Measurements from ENCODE around the gene ERAP2. TPM values are rescaled to one million over a fixed set of nuclear protein-coding genes. Genes with fewer than 3 reads are reported as not detected.

The ERAP2 gene
- 10 to 100 TPM in 3 of 4 donors, 1 to 10 TPM in 1; 7.1 to 39.1 (median 33.1) TPM for total RNA-seq

- Histone ChIP-seq H3K9me3 (no peaks in the 10 kb centered on the region), H3K4me1 (peaks cover 9 to 44% (median 20%) of the 10 kb centered on the region in 4 donors), H3K4me3 (peak within 1 kb of the TSS; percentile 49 to 80 (median 68)), H3K36me3 (no peaks in the 10 kb centered on the region), H3K27ac (peak within 1 kb of the TSS; percentile 78 to 88 (median 86)), H3K27me3 (no peaks in the 10 kb centered on the region)
- TF ChIP-seq EP300 (IDR thresholded peaks at IDR 0.05; ENCODE audit: low read depth), result no peak
- TF ChIP-seq POLR2A (IDR thresholded peaks at IDR 0.05), result no peak
- TF ChIP-seq, protein P1, sequence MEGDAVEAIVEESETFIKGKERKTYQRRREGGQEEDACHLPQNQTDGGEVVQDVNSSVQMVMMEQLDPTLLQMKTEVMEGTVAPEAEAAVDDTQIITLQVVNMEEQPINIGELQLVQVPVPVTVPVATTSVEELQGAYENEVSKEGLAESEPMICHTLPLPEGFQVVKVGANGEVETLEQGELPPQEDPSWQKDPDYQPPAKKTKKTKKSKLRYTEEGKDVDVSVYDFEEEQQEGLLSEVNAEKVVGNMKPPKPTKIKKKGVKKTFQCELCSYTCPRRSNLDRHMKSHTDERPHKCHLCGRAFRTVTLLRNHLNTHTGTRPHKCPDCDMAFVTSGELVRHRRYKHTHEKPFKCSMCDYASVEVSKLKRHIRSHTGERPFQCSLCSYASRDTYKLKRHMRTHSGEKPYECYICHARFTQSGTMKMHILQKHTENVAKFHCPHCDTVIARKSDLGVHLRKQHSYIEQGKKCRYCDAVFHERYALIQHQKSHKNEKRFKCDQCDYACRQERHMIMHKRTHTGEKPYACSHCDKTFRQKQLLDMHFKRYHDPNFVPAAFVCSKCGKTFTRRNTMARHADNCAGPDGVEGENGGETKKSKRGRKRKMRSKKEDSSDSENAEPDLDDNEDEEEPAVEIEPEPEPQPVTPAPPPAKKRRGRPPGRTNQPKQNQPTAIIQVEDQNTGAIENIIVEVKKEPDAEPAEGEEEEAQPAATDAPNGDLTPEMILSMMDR (IDR thresholded peaks at IDR 0.05), result no peak
- TF ChIP-seq POLR2AphosphoS5 (IDR thresholded peaks at IDR 0.05), result peak; percentile 34 to 70 (median 44)
- intact Hi-C loops (cut with DNase I; ENCODE audit: low total_unique reads), result no loop called here
- no peak for DNase-seq
- WGBS, 2 donors (ENCODE audit: low coverage in 1 of 2), result 0 to 2% methylated on average over 5 to 6 of the region's 6 CpGs
- in situ Hi-C loops (cut with MboI; ENCODE audit: low pct_ligation_motif_present in 1 of 4, low pct_unique_long_range_greater_than_20kb in 1 of 4, low sequenced_read_pairs in 3 of 4), result loop anchor here in 2 of 4 donors (10.0 kb wide), 1 partner anchor 288 kb away; no protein-coding TSS in a partner anchor
These were observed at the start of gene ERAP2 for GRCh38 chr5:96876292-96876850. ERAP2 (plus strand) TSS chr5:96876500; CDS start chr5:96879686, 3,186 bp downstream.

- no peaks in the 10 kb centered on the region for H3K36me3 ChIP-seq
- 87 to 88% methylated on average over 6 of the region's 6 CpGs for WGBS, 2 donors (ENCODE audit: low coverage in 1 of 2)
- H3K4me1 ChIP-seq, result no peaks in the 10 kb centered on the region
- no peaks in the 10 kb centered on the region for H3K27me3 ChIP-seq
- intact Hi-C loops (cut with DNase I; ENCODE audit: low total_unique reads) (no loop called here), in situ Hi-C loops (cut with MboI; ENCODE audit: low pct_ligation_motif_present in 1 of 4, low pct_unique_long_range_greater_than_20kb in 1 of 4, low sequenced_read_pairs in 3 of 4) (no loop called here)
- TF ChIP-seq, protein P1 (IDR thresholded peaks at IDR 0.05), result no peak
- TF ChIP-seq EP300 (IDR thresholded peaks at IDR 0.05; ENCODE audit: low read depth) (no peak), POLR2A (IDR thresholded peaks at IDR 0.05) (no peak), POLR2AphosphoS5 (IDR thresholded peaks at IDR 0.05) (no peak)
- no peaks in the 10 kb centered on the region for H3K9me3 ChIP-seq
- no peak overlapping the region for H3K27ac ChIP-seq
- DNase-seq, result no peak
- H3K4me3 ChIP-seq, result no peak overlapping the region
These were observed 47.0 kb upstream of the ERAP2 start for GRCh38 chr5:96829297-96829696.

DNA sequence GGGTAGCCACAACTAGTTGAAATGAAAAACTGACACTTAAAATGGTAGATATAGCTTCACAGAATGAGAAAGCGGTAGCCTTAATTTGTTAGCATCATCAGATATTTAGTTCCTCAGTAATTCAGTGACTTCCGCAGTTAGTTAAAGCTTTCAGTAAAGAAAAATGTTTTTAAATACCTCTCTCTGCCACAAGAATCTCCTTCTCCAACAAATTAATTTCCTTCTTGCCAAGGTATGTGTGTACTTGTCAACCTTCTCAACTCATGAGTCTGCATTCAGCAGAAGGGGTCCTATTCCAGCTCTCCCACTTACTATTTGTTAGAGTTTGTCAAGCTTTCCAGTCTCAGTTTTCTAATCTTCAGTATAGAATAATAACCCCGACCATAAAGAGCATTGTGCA is 42.3 kb upstream of the ERAP2 start:
- in situ Hi-C loops (cut with MboI; ENCODE audit: low pct_ligation_motif_present in 1 of 4, low pct_unique_long_range_greater_than_20kb in 1 of 4, low sequenced_read_pairs in 3 of 4) (no loop called here), intact Hi-C loops (cut with DNase I; ENCODE audit: low total_unique reads) (no loop called here)
- TF ChIP-seq, protein P1 (IDR thresholded peaks at IDR 0.05), result no peak
- TF ChIP-seq POLR2AphosphoS5 (IDR thresholded peaks at IDR 0.05) (no peak), EP300 (IDR thresholded peaks at IDR 0.05; ENCODE audit: low read depth) (no peak), POLR2A (IDR thresholded peaks at IDR 0.05) (no peak)
- peaks cover 0 to 11% (median 2%) of the 10 kb centered on the region in 4 donors for H3K4me1 ChIP-seq
- no peaks in the 10 kb centered on the region for H3K9me3 ChIP-seq
- DNase-seq, result no peak
- 92 to 96% methylated on average over 3 of the region's 3 CpGs for WGBS, 2 donors (ENCODE audit: low coverage in 1 of 2)
- no peaks in the 10 kb centered on the region for H3K36me3 ChIP-seq
- H3K27me3 ChIP-seq, result no peaks in the 10 kb centered on the region
- no peak overlapping the region for H3K27ac ChIP-seq
- H3K4me3 ChIP-seq, result no peak overlapping the region

DNA sequence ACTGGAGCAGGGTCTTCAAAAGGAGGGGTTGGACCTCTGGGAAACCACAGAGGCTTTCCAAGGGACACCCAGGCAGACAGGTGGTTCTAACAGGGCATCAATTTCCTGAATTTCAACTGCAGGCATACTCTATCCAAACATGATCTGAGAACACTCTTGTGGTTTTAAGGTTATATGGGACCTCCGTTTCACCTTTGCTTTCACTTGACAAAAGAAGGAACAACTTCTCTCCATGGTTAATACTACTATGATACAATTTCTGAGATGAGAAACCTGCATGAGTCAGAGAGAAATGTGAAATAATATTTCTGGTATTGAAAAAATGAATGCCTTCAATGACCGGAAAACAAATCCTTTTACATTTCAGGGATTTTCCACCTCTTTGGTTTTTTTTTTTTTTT is 40.5 kb upstream of the ERAP2 start:
- in situ Hi-C loops (cut with MboI; ENCODE audit: low pct_ligation_motif_present in 1 of 4, low pct_unique_long_range_greater_than_20kb in 1 of 4, low sequenced_read_pairs in 3 of 4) (no loop called here), intact Hi-C loops (cut with DNase I; ENCODE audit: low total_unique reads) (no loop called here)
- WGBS, 2 donors (ENCODE audit: low coverage in 1 of 2), result 58 to 68% methylated on average over 2 of the region's 2 CpGs
- Histone ChIP-seq H3K4me1 (peaks cover 0 to 22% (median 5%) of the 10 kb centered on the region in 4 donors), H3K9me3 (no peaks in the 10 kb centered on the region), H3K4me3 (no peak overlapping the region), H3K27ac (no peak overlapping the region), H3K27me3 (no peaks in the 10 kb centered on the region), H3K36me3 (no peaks in the 10 kb centered on the region)
- no peak for DNase-seq
- TF ChIP-seq, protein P1 (IDR thresholded peaks at IDR 0.05), result no peak
- TF ChIP-seq POLR2AphosphoS5 (IDR thresholded peaks at IDR 0.05), result no peak
- no peak for TF ChIP-seq POLR2A (IDR thresholded peaks at IDR 0.05)
- TF ChIP-seq EP300 (IDR thresholded peaks at IDR 0.05; ENCODE audit: low read depth), result no peak

All from transverse colon (tissue), 4 donors.